ENCODE data around the gene VAX1.

The VAX1 gene

GRCh38 chr10:117134056-117134305 is 4.1 kb downstream of the VAX1 start:
- TF ChIP-seq CSDC2 (CRISPR knock-in tag; IDR thresholded peaks at IDR 0.05) (no peak), ZNF70 (CRISPR knock-in tag; IDR thresholded peaks at IDR 0.05) (no peak), CSRNP3 (CRISPR knock-in tag; IDR thresholded peaks at IDR 0.05) (no peak), ZNF8 (CRISPR knock-in tag; IDR thresholded peaks at IDR 0.05) (no peak), PPARA (CRISPR knock-in tag; IDR thresholded peaks at IDR 0.05; ENCODE audit: borderline replicate concordance) (no peak), ZFP3 (CRISPR knock-in tag; IDR thresholded peaks at IDR 0.05) (no peak)
- ATAC-seq, result no peak

- TF ChIP-seq ZFP30 (CRISPR knock-in tag; IDR thresholded peaks at IDR 0.05) (no peak), TCF4 (CRISPR knock-in tag; IDR thresholded peaks at IDR 0.05; ENCODE audit: borderline replicate concordance) (no peak), ZNF8 (CRISPR knock-in tag; IDR thresholded peaks at IDR 0.05) (no peak), GLIS3 (CRISPR knock-in tag; IDR thresholded peaks at IDR 0.05) (no peak), CREB5 (CRISPR knock-in tag; IDR thresholded peaks at IDR 0.05; ENCODE audit: low read depth) (no peak), CSDC2 (CRISPR knock-in tag; IDR thresholded peaks at IDR 0.05) (no peak), ZNF565 (CRISPR knock-in tag; conservative IDR thresholded peaks at IDR 0.05; ENCODE audit: low read depth) (no peak), CSRNP3 (CRISPR knock-in tag; IDR thresholded peaks at IDR 0.05) (no peak), ISL1 (CRISPR knock-in tag; IDR thresholded peaks at IDR 0.05) (no peak), TOX (CRISPR knock-in tag; IDR thresholded peaks at IDR 0.05; ENCODE audit: borderline replicate concordance) (no peak), ESRRG (CRISPR knock-in tag; IDR thresholded peaks at IDR 0.05) (no peak), PPARA (CRISPR knock-in tag; IDR thresholded peaks at IDR 0.05; ENCODE audit: borderline replicate concordance) (no peak), ZC3H10 (CRISPR knock-in tag; IDR thresholded peaks at IDR 0.05) (no peak), OSR1 (CRISPR knock-in tag; IDR thresholded peaks at IDR 0.05) (no peak), ZFP3 (CRISPR knock-in tag; IDR thresholded peaks at IDR 0.05) (no peak), SNAI2 (CRISPR knock-in tag; IDR thresholded peaks at IDR 0.05) (no peak)
- ATAC-seq, result no peak
These were observed 4.6 kb downstream of the VAX1 start for GRCh38 chr10:117133273-117134055.

GRCh38 chr10:117132751-117133231 is 5.3 kb downstream of the VAX1 start:
- TF ChIP-seq PATZ1 (CRISPR knock-in tag; IDR thresholded peaks at IDR 0.05; ENCODE audit: borderline replicate concordance), result no peak
- no peak for TF ChIP-seq SNAI2 (CRISPR knock-in tag; IDR thresholded peaks at IDR 0.05)
- no peak for TF ChIP-seq POU6F1 (CRISPR knock-in tag; IDR thresholded peaks at IDR 0.05; ENCODE audit: borderline replicate concordance, low read depth)
- no peak for TF ChIP-seq OSR1 (CRISPR knock-in tag; IDR thresholded peaks at IDR 0.05)
- TF ChIP-seq CSRNP3 (CRISPR knock-in tag; IDR thresholded peaks at IDR 0.05), result no peak
- TF ChIP-seq TOX (CRISPR knock-in tag; IDR thresholded peaks at IDR 0.05; ENCODE audit: borderline replicate concordance), result no peak
- no peak for TF ChIP-seq ZC3H10 (CRISPR knock-in tag; IDR thresholded peaks at IDR 0.05)
- TF ChIP-seq TSHZ2 (CRISPR knock-in tag; IDR thresholded peaks at IDR 0.05), result no peak
- TF ChIP-seq GLIS3 (CRISPR knock-in tag; IDR thresholded peaks at IDR 0.05), result no peak
- TF ChIP-seq BACH2 (CRISPR knock-in tag; IDR thresholded peaks at IDR 0.05; ENCODE audit: borderline replicate concordance), result no peak
- no peak for TF ChIP-seq ARNTL (CRISPR knock-in tag; IDR thresholded peaks at IDR 0.05; ENCODE audit: borderline replicate concordance, low read depth)
- no peak for TF ChIP-seq ZFP3 (CRISPR knock-in tag; IDR thresholded peaks at IDR 0.05)
- TF ChIP-seq RARB (CRISPR knock-in tag; IDR thresholded peaks at IDR 0.05), result no peak
- no peak for TF ChIP-seq CREB5 (CRISPR knock-in tag; IDR thresholded peaks at IDR 0.05; ENCODE audit: low read depth)
- no peak for TF ChIP-seq CSDC2 (CRISPR knock-in tag; IDR thresholded peaks at IDR 0.05)
- no peak for TF ChIP-seq PPARA (CRISPR knock-in tag; IDR thresholded peaks at IDR 0.05; ENCODE audit: borderline replicate concordance)
- no peak for ATAC-seq
